Gastroesophageal sphincter (tissue), 3 donors: ENCODE results near the gene TMEM91.

ENCODE experiments used
- CTCF ChIP-seq, 4 experiments: fragments of 200-600 bp in 2 of 4; fragments of 450-650 bp in 2 of 4; sonication (generic) in 1 of 4; IDR thresholded peaks; one replicate each; pipeline ENCODE4 v1.5.1; 2017 to 2019; ENCODE audit warnings: antibody characterized with exemption in 4 of 4, mild to moderate bottlenecking in 2 of 4, moderate library complexity in 2 of 4
- POLR2A ChIP-seq, 2 donors: fragments of 450-650 bp; IDR thresholded peaks; one replicate each; pipeline ENCODE4 v1.6.1; 2017; ENCODE audit warnings: antibody characterized with exemption in 2 of 2, mild to moderate bottlenecking in 2 of 2, moderate library complexity in 1 of 2
- POLR2AphosphoS5 ChIP-seq: sonication (generic); formaldehyde crosslinking; IDR thresholded peaks from one replicate; pipeline ENCODE4 v1.6.1; 2017; ENCODE audit warnings: antibody characterized with exemption

GRCh38 chr19:41367848-41368301, 8.5 kb upstream of the TMEM91 start:
- TF ChIP-seq CTCF (IDR thresholded peaks at IDR 0.05) (no peak), POLR2A (IDR thresholded peaks at IDR 0.05) (no peak), POLR2AphosphoS5 (no peak)
